BJ (cell line): ENCODE measurements around the gene IRAK1BP1. TPM values are rescaled to one million over a fixed set of nuclear protein-coding genes. Genes with fewer than 3 reads are reported as not detected.
A peak's percentile ranks its signal among the peaks of the same experiment; 100 is the strongest.
"Not testable (repeated sequence)": the region's sequence is repeated elsewhere in the genome, so short reads cannot be mapped to it uniquely, and the experiment has no call there.

Source experiments
- CTCF ChIA-PET: fragments of 350-600 bp; formaldehyde crosslinking; extraction: SDS; loops from one replicate; lab custom pipeline; 2021; ENCODE audit warnings: antibody characterized with exemption, inconsistent platforms; lab: Yijun Ruan, JAX
- POLR2A ChIA-PET: fragments of 300-600 bp; sonication (Branson Sonifier 250); formaldehyde crosslinking; extraction: SDS; loops from one replicate; lab custom pipeline; 2021; ENCODE audit warnings: antibody characterized with exemption; lab: Charles Lee
- DNase-seq: peaks from one replicate; pipeline ENCODE4 v3.0.0-alpha.2; 2011; ENCODE audit warnings: low read depth
- H3K27me3 ChIP-seq: 2 replicates; pipeline ENCODE4 v1.6.0; 2011; ENCODE audit warnings: low read length; ENCODE audit not compliant: control insufficient read depth, insufficient read depth
- H3K36me3 ChIP-seq: 2 replicates; pipeline ENCODE4 v1.5.1; 2011; ENCODE audit warnings: low read length; ENCODE audit not compliant: control insufficient read depth, insufficient read depth
- H3K4me3 ChIP-seq: 2 replicates; pipeline ENCODE4 v1.5.1; 2011; ENCODE audit warnings: low read depth, mild to moderate bottlenecking, control low read depth, low read length
- CTCF ChIP-seq: IDR thresholded peaks from 2 replicates; pipeline ENCODE4 v1.5.1; 2011; ENCODE audit warnings: low read depth, mild to moderate bottlenecking, control low read depth, inconsistent platforms, low read length, moderate library complexity; ENCODE audit not compliant: insufficient read depth
- polyA plus RNA-seq: library from polyadenylated mRNA; depleted of rRNA; stranded (reverse); fragments of >200 nt; gene quantifications from 2 replicates; pipeline ENCODE4 v1.2.3, GENCODE V29; 2011

The IRAK1BP1 gene
- polyA plus RNA-seq, 1 experiment: 1.4 TPM

GRCh38 chr6:78910010-78910409 is 42.7 kb downstream of the IRAK1BP1 start:
- no peak overlapping the region for H3K4me3 ChIP-seq
- ChIA-PET POLR2A (no interaction called here), CTCF (no interaction called here)
- H3K27me3 ChIP-seq: no peaks in the 10 kb centered on the region
- no peak for DNase-seq
- no peaks in the 10 kb centered on the region for H3K36me3 ChIP-seq
- no peak for TF ChIP-seq CTCF

- H3K36me3 ChIP-seq: no peaks in the 10 kb centered on the region
- DNase-seq: no peak
- H3K4me3 ChIP-seq: peak overlapping the region; percentile 31
- no peak for TF ChIP-seq CTCF
- ChIA-PET CTCF (no interaction called here), POLR2A (no interaction called here)
- H3K27me3 ChIP-seq: no peaks in the 10 kb centered on the region
Observed at GRCh38 chr6:78910591-78911171, 43.3 kb downstream of the IRAK1BP1 start.

- H3K27me3 ChIP-seq: no peaks in the 10 kb centered on the region
- H3K4me3 ChIP-seq: no peak overlapping the region
- H3K36me3 ChIP-seq: no peaks in the 10 kb centered on the region
- CTCF ChIA-PET: no interaction called here
- no peak for TF ChIP-seq CTCF
- POLR2A ChIA-PET: no interaction called here
- DNase-seq: no peak
Observed at GRCh38 chr6:78911218-78911940, 44.0 kb downstream of the IRAK1BP1 start.

DNA sequence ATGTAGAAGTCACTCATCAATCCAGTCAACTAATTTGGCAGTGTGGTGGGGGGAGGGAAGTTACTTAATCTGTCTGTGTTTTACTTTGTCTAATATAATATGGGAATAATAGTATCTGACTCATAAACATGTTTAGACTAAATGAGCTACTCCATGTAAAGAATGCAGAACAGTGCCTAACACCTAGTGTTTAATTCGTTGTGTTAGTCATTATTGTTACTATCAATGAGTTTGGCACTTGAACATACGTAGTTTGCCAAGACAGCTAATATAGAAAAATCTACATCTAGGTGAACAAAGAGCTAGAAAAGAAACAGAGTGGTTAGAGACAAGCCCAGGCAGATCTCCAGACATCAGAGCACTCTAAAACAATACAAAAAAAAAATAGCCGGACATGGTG is 49.1 kb downstream of the IRAK1BP1 start:
- POLR2A ChIA-PET: no interaction called here
- CTCF ChIA-PET: interaction anchor here (0.7 kb wide), 1 partner anchor 47 kb away, joined by 4 read pairs; no protein-coding TSS in a partner anchor
- TF ChIP-seq CTCF: no peak

GRCh38 chr6:78917788-78918187 is 50.4 kb downstream of the IRAK1BP1 start:
- DNase-seq: no peak
- Histone ChIP-seq H3K27me3 (no peaks in the 10 kb centered on the region), H3K36me3 (no peaks in the 10 kb centered on the region), H3K4me3 (no peak overlapping the region)
- TF ChIP-seq CTCF: no peak
- CTCF ChIA-PET: no interaction called here
- POLR2A ChIA-PET: no interaction called here

More for the DNA sequence above, 49.1 kb downstream of the IRAK1BP1 start:
- DNase-seq: no peak
- Histone ChIP-seq H3K27me3 (no peaks in the 10 kb centered on the region), H3K4me3 (no peak overlapping the region), H3K36me3 (no peaks in the 10 kb centered on the region)

DNA sequence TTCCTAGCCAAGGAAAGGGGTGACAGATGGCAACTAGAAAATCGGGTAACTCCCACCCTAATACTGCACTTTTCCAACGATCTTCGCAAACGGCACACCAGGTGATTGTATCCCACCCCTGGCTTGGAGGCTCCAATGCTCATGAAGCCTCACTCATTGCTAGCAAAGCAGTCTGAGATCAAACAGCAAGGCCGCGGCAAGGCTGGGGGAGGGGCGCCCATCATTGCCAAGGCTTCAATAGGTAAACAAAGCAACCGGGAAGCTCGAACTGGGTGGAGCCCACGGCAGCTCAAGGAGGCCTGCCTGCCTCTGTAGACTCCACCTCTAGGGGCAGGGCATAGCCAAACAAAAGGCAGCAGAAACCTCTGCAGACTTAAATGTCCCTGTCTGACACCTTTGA is 53.8 kb downstream of the IRAK1BP1 start:
- POLR2A ChIA-PET, H3K4me3 ChIP-seq, CTCF ChIA-PET, H3K36me3 ChIP-seq, H3K27me3 ChIP-seq, DNase-seq: not testable (repeated sequence)
